ENCODE measurements around the gene DLGAP5.

GRCh38 chr14:55239320-55239719 is 47.9 kb upstream of the DLGAP5 start:
- TF ChIP-seq CTCF (conservative IDR thresholded peaks at IDR 0.05 in 1 of 2, IDR thresholded peaks at IDR 0.05 in 1 of 2; ENCODE audit: low read depth in 1 of 2, low read length in 2 of 2) (no peak), EZH2 (IDR thresholded peaks at IDR 0.05; ENCODE audit: low read length, missing control alignments) (no peak)
